ENCODE measurements around the gene SYNM.
"Not testable (repeated sequence)": the region's sequence is repeated elsewhere in the genome, so short reads cannot be mapped to it uniquely, and the experiment has no call there.

SYNM gene

DNA sequence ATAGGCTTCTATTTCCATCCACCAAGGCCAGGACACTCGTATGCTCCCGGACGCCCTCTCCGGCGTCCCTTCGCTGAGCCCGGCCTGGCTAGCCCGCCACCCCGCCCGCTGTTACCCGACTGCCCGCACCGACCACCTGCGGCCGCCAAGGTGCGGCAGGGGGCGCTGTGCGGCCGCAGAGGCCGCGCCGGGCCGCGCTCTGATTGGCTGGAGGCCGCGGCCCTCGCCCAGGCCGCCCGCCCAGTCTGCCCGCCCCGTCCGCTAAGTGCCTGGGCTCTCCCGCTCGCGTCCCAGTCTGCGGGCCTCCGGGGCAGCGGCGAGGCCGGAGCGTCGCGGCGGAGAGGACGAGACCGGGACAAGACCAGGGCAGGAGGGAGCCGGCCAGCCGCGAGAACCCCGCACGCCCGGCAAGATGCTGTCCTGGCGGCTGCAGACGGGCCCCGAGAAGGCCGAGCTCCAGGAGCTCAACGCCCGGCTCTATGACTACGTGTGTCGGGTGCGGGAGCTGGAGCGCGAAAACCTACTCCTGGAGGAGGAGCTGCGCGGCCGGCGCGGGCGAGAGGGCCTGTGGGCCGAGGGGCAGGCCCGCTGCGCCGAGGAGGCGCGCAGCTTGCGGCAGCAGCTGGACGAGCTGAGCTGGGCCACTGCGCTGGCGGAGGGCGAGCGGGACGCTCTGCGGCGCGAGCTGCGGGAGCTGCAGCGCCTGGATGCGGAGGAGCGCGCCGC is at the start of gene SYNM:
SYNM (plus strand) TSS at position 293 of the 726 bp plus-strand sequence; CDS start at position 413, 120 bp downstream.
- no peak for DNase-seq (ENCODE audit: low spot score)

GRCh38 chr15:99055555-99056134 is 49.2 kb upstream of the SYNM start:
- no peak for DNase-seq (ENCODE audit: low spot score)

- DNase-seq (ENCODE audit: low spot score): no peak
Observed at GRCh38 chr15:99057020-99057419, 47.9 kb upstream of the SYNM start.

DNA sequence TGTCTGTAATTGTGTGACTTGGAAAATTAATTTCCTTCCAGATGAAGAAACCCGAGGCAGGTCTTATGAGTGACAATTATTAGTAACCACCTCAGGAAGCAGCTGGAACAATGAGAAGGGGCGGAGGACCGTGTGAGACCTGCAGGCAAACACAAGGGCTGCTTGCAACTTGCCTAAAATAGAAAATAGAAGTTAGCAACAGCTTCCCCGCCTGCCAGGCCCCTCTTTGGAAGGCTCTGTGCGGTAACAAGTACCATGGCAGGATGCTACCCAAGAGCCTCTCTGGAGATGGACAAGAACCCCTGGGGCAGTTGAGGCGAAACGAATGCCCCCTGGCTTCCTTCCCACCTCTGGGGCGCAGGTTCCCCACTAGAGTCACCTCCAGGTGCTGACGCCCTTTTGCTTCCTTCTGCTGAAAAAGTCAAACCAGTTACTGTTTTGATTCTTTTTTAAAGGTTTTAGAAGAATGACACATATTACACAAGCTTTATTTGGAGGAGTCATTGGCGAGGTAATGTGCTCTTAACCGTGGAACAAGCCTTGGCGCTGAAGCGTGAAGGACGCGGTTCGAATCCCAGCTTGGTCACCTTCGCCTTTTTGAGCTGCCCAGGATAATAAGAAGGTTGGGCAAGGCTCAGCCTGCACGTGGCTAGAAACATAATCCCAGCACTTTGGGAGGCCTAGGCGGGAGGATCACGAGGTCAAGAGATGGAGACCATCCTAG is 47.0 kb upstream of the SYNM start:
- DNase-seq (ENCODE audit: low spot score): no peak

- DNase-seq (ENCODE audit: low spot score): no peak
Observed at GRCh38 chr15:99058421-99058870, 46.4 kb upstream of the SYNM start.

DNA sequence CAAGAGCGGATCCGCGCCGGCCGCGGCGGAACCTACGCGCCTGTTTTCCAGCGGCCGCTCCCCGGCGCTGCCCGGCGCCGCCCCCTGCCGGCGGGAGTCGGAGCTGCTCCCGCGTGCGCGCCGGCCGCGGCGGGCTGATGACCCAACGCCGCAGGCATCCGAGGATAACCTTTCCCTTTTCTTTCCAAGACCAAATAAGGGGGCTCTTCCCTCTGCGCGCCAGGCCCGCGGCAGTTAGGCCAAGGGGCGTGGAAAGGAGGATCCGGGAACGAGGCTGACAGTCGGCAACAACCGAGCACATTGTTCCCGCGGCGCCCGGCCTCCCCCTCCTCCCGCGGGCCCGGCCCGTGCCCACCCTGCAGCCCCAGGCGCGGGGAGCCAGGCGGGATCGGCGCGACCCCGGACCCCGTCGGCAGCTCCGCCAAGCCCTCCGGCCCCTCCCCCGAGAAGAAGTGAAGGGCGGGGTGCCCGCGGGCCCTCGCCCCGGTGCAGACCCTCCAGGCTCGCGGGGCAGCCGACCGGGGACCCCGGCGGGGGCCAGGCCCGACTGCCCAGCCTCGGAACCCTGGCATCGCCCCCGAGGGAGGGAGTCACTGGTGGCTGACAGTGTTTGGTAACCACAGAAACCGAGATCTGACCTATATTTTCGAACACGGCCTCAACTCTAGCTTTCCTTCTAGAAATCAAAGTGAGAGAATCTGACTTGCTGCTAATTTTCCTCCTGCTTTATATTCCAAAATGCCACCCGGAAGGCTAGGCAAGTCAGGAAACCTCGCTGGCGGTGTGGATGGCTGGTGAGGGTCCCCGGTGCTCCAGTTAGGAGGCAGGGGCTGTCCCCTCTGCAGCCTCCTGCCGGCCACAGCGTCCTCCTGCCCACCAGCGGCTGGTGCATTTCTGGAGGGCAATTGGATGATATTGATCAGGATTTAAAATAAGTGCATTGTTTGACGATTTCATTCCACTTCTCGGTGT is 45.6 kb upstream of the SYNM start:
- DNase-seq (ENCODE audit: low spot score): peak; percentile 86

- DNase-seq (ENCODE audit: low spot score): not testable (repeated sequence)
Observed at GRCh38 chr15:99060186-99060585, 44.7 kb upstream of the SYNM start.

DNA sequence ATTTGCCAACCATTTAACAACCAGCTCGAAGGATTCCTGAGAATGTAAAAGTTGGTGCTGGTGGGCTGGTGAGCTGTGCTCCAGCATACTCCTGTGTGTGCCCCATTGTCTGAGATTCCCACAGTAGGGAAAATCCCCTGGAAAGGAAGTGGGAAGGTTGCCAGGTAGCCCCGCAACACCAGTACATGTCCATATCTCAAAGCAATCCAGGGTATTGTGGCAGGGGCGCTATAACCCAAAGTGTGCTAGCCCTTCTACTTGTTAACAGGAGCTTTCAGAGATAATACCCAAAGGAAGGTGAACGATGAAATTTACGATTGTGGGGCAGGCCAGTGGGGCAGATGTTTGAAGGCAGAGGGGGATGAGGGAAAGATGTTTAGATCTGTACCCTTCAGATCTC is 42.7 kb upstream of the SYNM start:
- no peak for DNase-seq (ENCODE audit: low spot score)

DNA sequence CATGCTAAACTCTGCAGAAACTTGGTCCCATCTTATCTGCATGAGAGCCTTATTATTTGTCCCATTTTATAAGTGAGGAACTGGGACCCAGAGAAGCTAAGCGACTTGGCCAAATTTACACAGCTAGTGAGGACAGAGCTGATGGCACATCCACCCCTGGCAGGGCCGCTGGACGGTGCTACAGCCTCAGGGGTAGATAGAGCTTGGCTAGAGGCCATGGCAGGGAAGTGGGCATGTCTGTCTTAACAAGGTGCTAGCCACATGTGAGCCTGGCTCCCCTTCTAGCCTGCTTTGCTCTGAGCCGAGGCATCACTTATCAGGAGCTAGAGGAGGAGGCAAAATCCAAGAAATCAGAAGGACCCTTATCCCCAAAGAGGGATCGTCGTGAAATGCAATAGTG is 36.7 kb upstream of the SYNM start:
- DNase-seq (ENCODE audit: low spot score): no peak

- DNase-seq (ENCODE audit: low spot score): peak; percentile 22
Observed at GRCh38 chr15:99070208-99070607, 34.7 kb upstream of the SYNM start.

GRCh38 chr15:99071091-99071680 is 33.7 kb upstream of the SYNM start:
- DNase-seq (ENCODE audit: low spot score): no peak

GRCh38 chr15:99073008-99073717 is 31.7 kb upstream of the SYNM start:
- DNase-seq (ENCODE audit: low spot score): no peak

- DNase-seq (ENCODE audit: low spot score): no peak
Observed at GRCh38 chr15:99074446-99074845, 30.4 kb upstream of the SYNM start.

DNA sequence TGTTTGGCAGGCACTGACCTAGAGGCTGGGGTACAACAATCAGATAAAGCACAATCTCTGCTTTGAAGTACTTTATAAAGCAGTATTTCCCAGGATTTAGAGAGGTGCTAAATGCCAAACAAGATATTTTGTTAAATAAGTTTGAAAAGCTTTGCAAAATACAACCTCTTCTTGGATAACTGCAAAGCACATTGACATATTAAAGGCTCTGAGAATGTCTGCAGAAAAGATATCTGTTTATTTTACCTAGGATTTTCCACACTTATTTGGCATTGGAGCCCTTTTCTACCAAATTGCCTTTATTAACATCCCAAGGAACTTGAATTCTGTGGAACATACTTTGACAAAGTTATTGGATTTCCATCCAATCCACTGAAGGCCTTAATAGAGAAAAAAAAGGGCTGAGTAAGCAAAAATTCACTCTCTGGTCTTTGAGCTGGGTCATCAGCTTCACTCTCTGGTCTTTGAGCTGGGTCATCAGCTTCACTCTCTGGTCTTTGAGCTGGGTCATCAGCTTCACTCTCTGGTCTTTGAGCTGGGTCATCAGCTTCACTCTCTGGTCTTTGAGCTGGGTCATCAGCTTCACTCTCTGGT is 29.7 kb upstream of the SYNM start:
- DNase-seq (ENCODE audit: low spot score): not testable (repeated sequence)

DNA sequence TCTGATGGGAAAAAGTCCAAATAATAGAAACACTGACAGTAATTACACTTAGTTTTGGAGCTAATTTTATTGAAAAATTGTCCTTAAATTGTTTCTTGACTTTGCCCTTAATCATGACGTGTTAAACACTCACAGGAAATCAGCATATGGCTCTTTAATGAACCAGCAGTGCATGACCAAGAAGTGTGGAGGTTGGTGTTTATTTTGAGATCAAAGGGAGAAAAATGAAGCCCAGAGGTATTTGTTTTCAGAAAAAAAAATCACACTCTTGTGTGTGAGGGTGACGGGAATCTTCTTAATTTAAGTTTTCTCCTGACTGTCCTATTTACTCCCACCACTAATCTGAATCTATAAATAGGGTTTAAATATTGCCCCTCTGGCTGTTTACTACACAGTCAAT is 28.8 kb upstream of the SYNM start:
- no peak for DNase-seq (ENCODE audit: low spot score)

GRCh38 chr15:99076555-99077308 is 28.1 kb upstream of the SYNM start:
- peak; percentile 91 for DNase-seq (ENCODE audit: low spot score)

- no peak for DNase-seq (ENCODE audit: low spot score)
Observed at GRCh38 chr15:99082798-99083197, 22.1 kb upstream of the SYNM start.

GRCh38 chr15:99084965-99085364 is 19.9 kb upstream of the SYNM start:
- no peak for DNase-seq (ENCODE audit: low spot score)

DNA sequence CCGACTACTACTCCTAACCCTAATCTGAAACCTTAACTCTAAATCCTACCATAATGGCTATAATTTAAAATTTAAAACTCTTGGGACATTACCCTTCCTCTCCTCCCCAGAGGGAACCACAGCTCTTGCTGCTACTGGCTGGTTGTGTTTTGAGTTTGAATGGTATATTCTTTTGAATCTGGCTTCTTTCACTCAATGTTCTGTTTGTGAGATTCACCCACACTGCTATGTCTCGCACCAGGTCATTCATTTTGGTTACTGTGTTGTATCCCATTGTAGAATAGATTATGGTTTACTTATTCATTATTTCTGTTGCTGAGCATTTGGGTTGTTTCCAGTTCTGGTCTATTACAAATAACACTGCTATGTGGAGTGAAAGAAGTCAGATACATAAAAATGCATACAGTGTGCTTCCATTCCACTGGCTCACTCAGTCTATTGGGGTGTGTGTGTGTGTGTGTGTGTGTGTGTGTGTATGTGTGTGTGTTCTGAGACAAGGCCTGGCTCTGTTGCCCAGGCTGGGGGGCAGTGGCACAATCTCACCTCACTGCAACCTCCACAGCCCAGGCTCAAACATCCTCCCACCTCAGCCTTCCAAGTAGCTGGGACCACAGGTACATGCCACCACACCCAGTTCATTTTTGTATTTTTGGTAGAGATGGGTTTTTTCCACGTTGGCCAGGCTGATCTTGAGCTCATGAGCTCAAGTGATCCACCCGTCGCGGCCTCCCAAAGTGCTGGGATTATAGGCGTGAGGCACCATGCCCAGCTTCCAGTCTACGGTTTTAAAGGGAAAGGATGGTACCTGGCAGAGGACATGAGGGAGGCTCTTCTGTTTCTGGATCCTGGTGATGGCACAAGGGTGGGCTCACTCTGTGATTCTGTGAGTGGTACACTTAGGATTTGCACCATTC is 19.2 kb upstream of the SYNM start:
- DNase-seq (ENCODE audit: low spot score): peak; percentile 14
